Measurements from ENCODE around the gene PRR5. TPM values are rescaled to one million over a fixed set of nuclear protein-coding genes. Genes with fewer than 3 reads are reported as not detected.

PRR5 gene
- total RNA-seq, 1 experiment from 2014 or later, result 11.8 TPM

DNA sequence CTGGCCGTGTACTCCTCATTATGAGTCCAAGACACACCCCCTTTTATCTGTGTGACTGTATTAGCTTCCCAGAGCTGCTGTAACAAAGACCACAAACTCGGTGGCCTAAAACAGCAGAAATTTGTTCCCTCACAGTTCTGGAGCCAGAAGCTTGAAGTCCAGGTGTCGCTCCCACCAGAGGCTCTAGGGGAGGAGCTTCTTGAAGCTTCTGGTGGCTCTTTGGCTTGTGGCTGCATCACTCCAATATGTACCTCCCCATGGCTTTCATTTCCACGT lies 3.0 kb downstream of the PRR5 start:
- no peak for DNase-seq
- no peak overlapping the region for H3T11ph ChIP-seq (ENCODE audit: low read length)
- Mint-ChIP-seq H3K4me1 (peaks cover 14 to 25% of the 10 kb centered on the region in 2 experiments), H3K4me3 (no peak overlapping the region), H3K27me3 (ENCODE audit: low read depth) (peaks cover 49% of the 10 kb centered on the region), H3K9me3 (no peaks in the 10 kb centered on the region), H3K27ac (no peak overlapping the region; a peak in 1 of 7 replicates), H3K36me3 (ENCODE audit: insufficient read depth in 1 of 3, low read depth in 3 of 3) (peaks cover 0 to 4% (median 3%) of the 10 kb centered on the region in 3 experiments; a peak in 2 of 7 replicates)
- H3K9me3 ChIP-seq (ENCODE audit: control insufficient read depth, low read depth, low read length), result no peaks in the 10 kb centered on the region
- H3K56ac ChIP-seq (ENCODE audit: insufficient read length, low read depth, low read length), result no peak overlapping the region
- peaks cover 3% of the 10 kb centered on the region for H4K20me1 ChIP-seq (ENCODE audit: control insufficient read depth, insufficient read depth, insufficient read length)
- no peak overlapping the region for H2AK5ac ChIP-seq (ENCODE audit: insufficient read length, low read length)
- H2AFZ ChIP-seq (ENCODE audit: low read length), result no peak overlapping the region
- H3K14ac ChIP-seq (ENCODE audit: insufficient read depth, low read length), result no peak overlapping the region
- H4K91ac ChIP-seq (ENCODE audit: insufficient read length, low read depth, low read length), result no peak overlapping the region
- H3K27ac ChIP-seq (ENCODE audit: insufficient read length, low read depth, low read length), result no peak overlapping the region
- WGBS (ENCODE audit: extremely low coverage, insufficient read length, low lambda C conversion rate), result no CpG with 5 or more reads among the region's 4 CpGs
- H2BK20ac ChIP-seq (ENCODE audit: low read depth, low read length, poor library complexity, severe bottlenecking), result no peak overlapping the region
- no peak overlapping the region for H2BK12ac ChIP-seq (ENCODE audit: insufficient read length, low read depth, low read length)
- H2BK15ac ChIP-seq (ENCODE audit: low read depth, low read length), result no peak overlapping the region
- H3K4me2 ChIP-seq (ENCODE audit: insufficient read depth, insufficient read length, low read length), result no peak overlapping the region
- no peaks in the 10 kb centered on the region for H3K79me1 ChIP-seq (ENCODE audit: insufficient read depth, low read depth, low read length, poor library complexity, severe bottlenecking)
- no peaks in the 10 kb centered on the region for H3K79me2 ChIP-seq (ENCODE audit: insufficient read depth, low read length)
- no peak overlapping the region for H3K18ac ChIP-seq (ENCODE audit: insufficient read length, low read depth, low read length)
- H4K8ac ChIP-seq (replicated peaks; ENCODE audit: insufficient read length, low read depth, low read length), result no peak overlapping the region
- H3K23ac ChIP-seq (ENCODE audit: insufficient read length, low read depth, low read length), result no peak overlapping the region
- H3K4me1 ChIP-seq (ENCODE audit: insufficient read depth, low read length), result no peaks in the 10 kb centered on the region
- TF ChIP-seq CTCF (conservative IDR thresholded peaks at IDR 0.05), result no peak
- no peak overlapping the region for H2BK5ac ChIP-seq (ENCODE audit: insufficient read length, low read length)
- H2BK120ac ChIP-seq (ENCODE audit: low read depth, low read length, poor library complexity, severe bottlenecking), result no peak overlapping the region
- no peak overlapping the region for H3K4ac ChIP-seq (ENCODE audit: low read depth, low read length)
- peaks cover 8% of the 10 kb centered on the region; the same call in 1 of the 2 replicates for H3K27me3 ChIP-seq (ENCODE audit: insufficient read depth, low read length)
- H4K5ac ChIP-seq (ENCODE audit: insufficient read length, low read depth, low read length), result no peak overlapping the region
- no peak overlapping the region for H3K9ac ChIP-seq (ENCODE audit: extremely low read depth, insufficient read length, low read length)
- peaks cover 3% of the 10 kb centered on the region for H3K23me2 ChIP-seq (ENCODE audit: insufficient read length, low read depth, low read length, poor library complexity, severe bottlenecking)
